ENCODE measurements around the gene TAB2.

GRCh38 chr6:149429427-149430360, 112.2 kb downstream of the TAB2 start:
- TF ChIP-seq YY1 (IDR thresholded peaks at IDR 0.05; ENCODE audit: insufficient read depth, insufficient read length) (no peak), ZNF274 (IDR thresholded peaks at IDR 0.05; ENCODE audit: low read depth, low read length) (no peak)
